OCI-LY3 (cell line): ENCODE results near the gene NPIPA5.
"Not testable (repeated sequence)": the region's sequence is repeated elsewhere in the genome, so short reads cannot be mapped to it uniquely, and the experiment has no call there.

ENCODE experiments used
- H2AFZ ChIP-seq: fragments of 200-600, 300-600 bp; shearing (Covaris generic); 2 replicates; pipeline ENCODE4 v1.6.0; 2014; ENCODE audit warnings: antibody characterized with exemption, low read depth, low read length
- H3K27ac ChIP-seq: fragments of 200-600, 300-600 bp; sonication (generic); 2 replicates; pipeline ENCODE4 v1.5.1; 2014; ENCODE audit warnings: mild to moderate bottlenecking, low read length, moderate library complexity, mixed read lengths
- H3K27me3 ChIP-seq: fragments of 200-600, 300-600 bp; sonication (generic); 2 replicates; pipeline ENCODE4 v1.6.1; 2014; ENCODE audit warnings: low read depth, low read length, mixed read lengths
- H3K36me3 ChIP-seq: fragments of 200-600, 300-600 bp; sonication (generic); replicated peaks from 2 replicates; pipeline ENCODE3; 2014; ENCODE audit warnings: low read depth, low read length, mixed read lengths
- H3K4me1 ChIP-seq: fragments of 300-600, 200-600 bp; sonication (generic); 2 replicates; pipeline ENCODE4 v1.6.1; 2014; ENCODE audit warnings: low read length, mixed read lengths
- H3K4me2 ChIP-seq: fragments of 200-600, 300-600 bp; sonication (generic); 2 replicates; pipeline ENCODE4 v1.6.1; 2014; ENCODE audit warnings: low read length, mixed read lengths
- H3K4me3 ChIP-seq: fragments of 300-600, 200-600 bp; sonication (generic); 2 replicates; pipeline ENCODE4 v1.5.1; 2014; ENCODE audit warnings: antibody characterized with exemption, mild to moderate bottlenecking, low read length, moderate library complexity
- H3K79me2 ChIP-seq: fragments of 300-600, 200-600 bp; shearing (Covaris generic); 2 replicates; pipeline ENCODE4 v1.6.1; 2014; ENCODE audit warnings: mild to moderate bottlenecking, low read length, mixed read lengths
- H3K9ac ChIP-seq: fragments of 300-600, 200-600 bp; shearing (Covaris generic); 2 replicates; pipeline ENCODE4 v1.6.0; 2014; ENCODE audit warnings: mild to moderate bottlenecking, low read length, moderate library complexity
- H3K9me3 ChIP-seq: fragments of 200-600, 300-600 bp; shearing (Covaris generic); 2 replicates; pipeline ENCODE4 v1.6.1; 2014; ENCODE audit warnings: low read length, mixed read lengths; ENCODE audit not compliant: insufficient read depth
- H4K20me1 ChIP-seq: fragments of 200-600, 300-600 bp; sonication (generic); 2 replicates; pipeline ENCODE4 v1.6.1; 2016; ENCODE audit warnings: low read length, mixed read lengths; ENCODE audit not compliant: insufficient read depth
- CTCF ChIP-seq: fragments of 200-600, 300-600 bp; sonication (generic); IDR thresholded peaks from 2 replicates; pipeline ENCODE4 v1.5.1; 2014; ENCODE audit warnings: antibody characterized with exemption, low read length, low read depth
- EZH2phosphoT487 ChIP-seq: fragments of 200-600 bp; shearing (Covaris generic); IDR thresholded peaks from 2 replicates; pipeline ENCODE4 v1.6.1; 2018; ENCODE audit warnings: antibody characterized with exemption, mixed run types, low read depth

The NPIPA5 gene

GRCh38 chr16:15422222-15422621 is 44.1 kb upstream of the NPIPA5 start:
- Histone ChIP-seq H3K27ac (no peak overlapping the region), H3K9ac (no peak overlapping the region), H4K20me1 (no peaks in the 10 kb centered on the region), H3K4me1 (no peaks in the 10 kb centered on the region), H3K79me2 (no peaks in the 10 kb centered on the region), H3K4me2 (no peak overlapping the region), H3K36me3 (no peaks in the 10 kb centered on the region), H3K9me3 (no peaks in the 10 kb centered on the region), H2AFZ (no peak overlapping the region), H3K4me3 (no peak overlapping the region), H3K27me3 (0 out of 2 replicates have a peak, but pooled peaks cover 4% of the 10 kb centered on the region)
- no peak for TF ChIP-seq EZH2phosphoT487
- no peak for TF ChIP-seq CTCF

GRCh38 chr16:15421696-15422095 is 43.6 kb upstream of the NPIPA5 start:
- not testable (repeated sequence) for H3K36me3 ChIP-seq, H4K20me1 ChIP-seq, H3K79me2 ChIP-seq, H2AFZ ChIP-seq, H3K9ac ChIP-seq, H3K27me3 ChIP-seq, H3K4me2 ChIP-seq, H3K4me1 ChIP-seq, H3K27ac ChIP-seq, H3K9me3 ChIP-seq, H3K4me3 ChIP-seq

GRCh38 chr16:15418206-15418605 is 40.1 kb upstream of the NPIPA5 start:
- Histone ChIP-seq H3K4me2 (no peak overlapping the region), H4K20me1 (no peaks in the 10 kb centered on the region), H3K4me3 (no peak overlapping the region), H3K4me1 (no peaks in the 10 kb centered on the region), H2AFZ (no peak overlapping the region), H3K9me3 (no peaks in the 10 kb centered on the region), H3K79me2 (no peaks in the 10 kb centered on the region), H3K9ac (no peak overlapping the region), H3K27ac (no peak overlapping the region), H3K27me3 (no peaks in the 10 kb centered on the region), H3K36me3 (no peaks in the 10 kb centered on the region)
- TF ChIP-seq EZH2phosphoT487 (no peak), CTCF (no peak)

DNA sequence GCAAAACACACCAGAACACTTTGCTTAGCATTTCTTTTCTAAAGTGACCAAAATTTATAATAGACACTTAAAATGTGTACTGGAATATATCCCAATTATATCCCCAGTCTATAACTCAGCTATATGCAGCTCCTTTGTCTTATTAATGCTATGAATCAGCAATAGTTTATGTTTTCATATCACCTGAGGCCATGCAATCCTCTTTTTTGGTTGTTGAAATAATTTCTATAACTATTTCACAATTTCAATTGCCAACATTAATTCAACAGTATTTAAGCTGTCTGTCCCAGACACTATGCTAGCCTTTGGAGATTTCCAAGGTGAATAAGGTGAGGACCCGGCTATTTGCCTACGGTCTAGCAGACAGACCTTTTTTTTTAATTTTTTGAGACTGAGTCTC is 39.1 kb upstream of the NPIPA5 start:
- H3K36me3 ChIP-seq = no peaks in the 10 kb centered on the region
- no peaks in the 10 kb centered on the region for H3K79me2 ChIP-seq
- H2AFZ ChIP-seq = no peak overlapping the region
- H3K9ac ChIP-seq = no peak overlapping the region
- no peak overlapping the region for H3K4me3 ChIP-seq
- H3K4me2 ChIP-seq = no peak overlapping the region
- no peaks in the 10 kb centered on the region for H3K27me3 ChIP-seq
- no peak overlapping the region for H3K27ac ChIP-seq
- no peak for TF ChIP-seq CTCF
- no peak for TF ChIP-seq EZH2phosphoT487
- no peaks in the 10 kb centered on the region for H3K4me1 ChIP-seq
- no peaks in the 10 kb centered on the region for H4K20me1 ChIP-seq
- H3K9me3 ChIP-seq = no peaks in the 10 kb centered on the region

- no peaks in the 10 kb centered on the region for H3K4me1 ChIP-seq
- no peaks in the 10 kb centered on the region for H3K9me3 ChIP-seq
- no peak overlapping the region for H3K27ac ChIP-seq
- no peaks in the 10 kb centered on the region for H3K79me2 ChIP-seq
- TF ChIP-seq EZH2phosphoT487 = no peak
- TF ChIP-seq CTCF = no peak
- no peaks in the 10 kb centered on the region for H3K27me3 ChIP-seq
- no peak overlapping the region for H2AFZ ChIP-seq
- no peaks in the 10 kb centered on the region for H4K20me1 ChIP-seq
- no peaks in the 10 kb centered on the region for H3K36me3 ChIP-seq
- no peak overlapping the region for H3K4me3 ChIP-seq
- H3K4me2 ChIP-seq = no peak overlapping the region
- no peak overlapping the region for H3K9ac ChIP-seq
Measured at GRCh38 chr16:15415511-15415985, 37.5 kb upstream of the NPIPA5 start.

GRCh38 chr16:15409476-15409875 is 31.4 kb upstream of the NPIPA5 start:
- H3K27ac ChIP-seq, H3K4me3 ChIP-seq, H3K9ac ChIP-seq, H3K9me3 ChIP-seq, H3K27me3 ChIP-seq, H3K4me2 ChIP-seq, H2AFZ ChIP-seq, H3K4me1 ChIP-seq, H4K20me1 ChIP-seq, H3K79me2 ChIP-seq, H3K36me3 ChIP-seq: not testable (repeated sequence)
